SK-N-SH (cell line): ENCODE measurements around the gene CHRND. TPM values are rescaled to one million over a fixed set of nuclear protein-coding genes. Genes with fewer than 3 reads are reported as not detected.
A peak's percentile ranks its signal among the peaks of the same experiment; 100 is the strongest.

ENCODE experiments used
- CTCF ChIA-PET: fragments of 300-600, 350-600 bp; formaldehyde crosslinking; extraction: SDS; loops from one replicate; lab custom pipeline; 2021; lab: Yijun Ruan, JAX
- POLR2A ChIA-PET: fragments of 350-600 bp; sonication (Branson Sonifier 250); formaldehyde crosslinking; extraction: SDS; loops from one replicate; lab custom pipeline; 2020; ENCODE audit warnings: antibody characterized with exemption, inconsistent platforms; lab: Yijun Ruan, JAX
- DNase-seq: peaks from one replicate; pipeline ENCODE4 v3.0.0; 2012
- H2AFZ ChIP-seq: fragments of 200-600 bp; sonication (generic); 2 replicates; pipeline ENCODE4 v1.8.1; 2016; ENCODE audit warnings: antibody characterized with exemption, mild to moderate bottlenecking, low read depth
- H3F3A ChIP-seq: fragments of 200-600 bp; sonication (generic); replicated peaks from 2 replicates; pipeline ENCODE3; 2016; ENCODE audit warnings: antibody characterized with exemption, mild to moderate bottlenecking; ENCODE audit not compliant: insufficient read depth
- H3K27ac ChIP-seq, 2 experiments: fragments of 200-500 bp in 1 of 2; fragments of 200-600 bp in 1 of 2; sonication (Bioruptor generic) in 1 of 2; sonication (generic), shearing (Covaris generic) in 1 of 2; 2 replicates each; pipeline versions ENCODE4 v1.5.1 to v1.6.1; 2014 to 2016; ENCODE audit warnings: low read depth in 2 of 2, inconsistent platforms in 1 of 2, low read length in 1 of 2, mild to moderate bottlenecking in 1 of 2, mixed read lengths in 1 of 2
- H3K27me3 ChIP-seq: fragments of 200-600 bp; sonication (generic), shearing (Covaris generic); 2 replicates; pipeline ENCODE4 v1.6.1; 2016; ENCODE audit warnings: mixed run types; ENCODE audit not compliant: insufficient read depth
- H3K36me3 ChIP-seq, 2 experiments: fragments of 200-500 bp in 1 of 2; fragments of 200-600 bp in 1 of 2; sonication (Bioruptor generic) in 1 of 2; sonication (generic) in 1 of 2; replicated peaks in 1 of 2; 2 replicates each; pipeline versions ENCODE3 to v1.5.1; 2014 to 2016; ENCODE audit warnings: low read length in 1 of 2, mild to moderate bottlenecking in 1 of 2; ENCODE audit not compliant: insufficient read depth in 2 of 2, control insufficient read depth in 1 of 2
- H3K4me1 ChIP-seq, 2 experiments: fragments of 200-500 bp in 1 of 2; fragments of 200-600 bp in 1 of 2; sonication (Bioruptor generic) in 1 of 2; sonication (generic), shearing (Covaris generic) in 1 of 2; 2 replicates each; pipeline versions ENCODE4 v1.5.1 to v1.6.1; 2014 to 2016; ENCODE audit warnings: low read depth in 1 of 2, low read length in 1 of 2, mixed run types in 1 of 2; ENCODE audit not compliant: insufficient read depth in 2 of 2, control insufficient read depth in 1 of 2
- H3K4me2 ChIP-seq: fragments of 200-600 bp; sonication (generic), shearing (Covaris generic); 2 replicates; pipeline ENCODE4 v1.6.1; 2017; ENCODE audit warnings: mixed run types
- H3K4me3 ChIP-seq, 2 experiments: fragments of 200-500 bp in 1 of 2; fragments of 200-600 bp in 1 of 2; sonication (Bioruptor generic) in 1 of 2; sonication (generic), shearing (Covaris generic) in 1 of 2; 2 replicates each; pipeline versions ENCODE4 v1.5.1 to v1.8.1; 2014 to 2016; ENCODE audit warnings: low read depth in 2 of 2, inconsistent platforms in 1 of 2, low read length in 1 of 2, mild to moderate bottlenecking in 1 of 2, mixed read lengths in 1 of 2, moderate library complexity in 1 of 2
- H3K79me2 ChIP-seq: fragments of 200-600 bp; sonication (generic); 2 replicates; pipeline ENCODE4 v1.8.1; 2017; ENCODE audit warnings: mild to moderate bottlenecking; ENCODE audit not compliant: insufficient read depth
- H3K9ac ChIP-seq: fragments of 200-600 bp; sonication (generic); 2 replicates; pipeline ENCODE4 v1.6.1; 2017; ENCODE audit warnings: mixed run types
- H3K9me2 ChIP-seq: fragments of 200-600 bp; sonication (generic); 2 replicates; pipeline ENCODE4 v1.6.1; 2017; ENCODE audit warnings: mixed run types
- H3K9me3 ChIP-seq: fragments of 200-600 bp; sonication (generic); 2 replicates; pipeline ENCODE4 v1.6.1; 2017; ENCODE audit warnings: mixed run types, mild to moderate bottlenecking, moderate library complexity
- H4K20me1 ChIP-seq: fragments of 200-600 bp; sonication (generic); 2 replicates; pipeline ENCODE4 v1.6.1; 2017; ENCODE audit warnings: mild to moderate bottlenecking, mixed run types; ENCODE audit not compliant: insufficient read depth
- ELF1 ChIP-seq: IDR thresholded peaks from 2 replicates; pipeline ENCODE4 v1.4.0; 2012
- GATA2 ChIP-seq: sonication (generic); formaldehyde crosslinking; IDR thresholded peaks from 2 replicates; pipeline ENCODE4 v1.5.0; 2020; ENCODE audit warnings: mild to moderate bottlenecking, missing genetic modification reagents
- NFIC ChIP-seq: IDR thresholded peaks from 2 replicates; pipeline ENCODE4 v1.4.0; 2012; ENCODE audit warnings: borderline replicate concordance
- POLR2AphosphoS5 ChIP-seq: IDR thresholded peaks from 2 replicates; pipeline ENCODE4 v1.6.1; 2012; ENCODE audit warnings: low read depth, low read length
- SIN3A ChIP-seq: IDR thresholded peaks from 2 replicates; pipeline ENCODE4 v1.6.1; 2012; ENCODE audit warnings: low read depth, mild to moderate bottlenecking, low read length, moderate library complexity, borderline replicate concordance
- TAF1 ChIP-seq: IDR thresholded peaks from 2 replicates; pipeline ENCODE4 v1.6.1; 2012; ENCODE audit warnings: low read depth, mild to moderate bottlenecking, low read length, moderate library complexity, borderline replicate concordance
- YY1 ChIP-seq: IDR thresholded peaks from 2 replicates; pipeline ENCODE4 v1.4.0; 2012; ENCODE audit warnings: low read depth, mild to moderate bottlenecking
- WGBS: methylation state at CpG from one replicate; pipeline ENCODE4 v1.1.6; 2017; ENCODE audit warnings: low lambda C conversion rate; 5-methylcytosine and 5-hydroxymethylcytosine counted together
- polyA plus RNA-seq, 3 experiments: library from polyadenylated mRNA; depleted of rRNA; stranded (reverse); fragments of >200 nt; gene quantifications; 2 replicates each; pipeline ENCODE4 v1.2.3, GENCODE V29; 2012
- TF ChIP-seq, protein P1 (sequence below): IDR thresholded peaks from 2 replicates; pipeline ENCODE4; 2012
- TF ChIP-seq, protein P2 (sequence below): fragments of 200-600 bp; sonication (generic); IDR thresholded peaks from 2 replicates; pipeline ENCODE4 v1.6.1; 2017; ENCODE audit warnings: antibody characterized with exemption, mild to moderate bottlenecking, moderate library complexity
- TF ChIP-seq, protein P3 (sequence below): IDR thresholded peaks from 2 replicates; pipeline ENCODE4 v1.4.0; 2012; ENCODE audit warnings: low read depth, borderline replicate concordance

CHRND gene
- polyA plus RNA-seq, 1 of the 3 experiments (the other 2 are of a cell fraction): 0.12 TPM

GRCh38 chr2:232537079-232537478 is 11.1 kb downstream of the CHRND start:
- Histone ChIP-seq H3K9me2 (no peaks in the 10 kb centered on the region), H3F3A (no peaks in the 10 kb centered on the region), H3K27me3 (no peaks in the 10 kb centered on the region), H3K4me3 (no peak overlapping the region), H3K9ac (no peak overlapping the region), H4K20me1 (no peaks in the 10 kb centered on the region), H3K36me3 (no peaks in the 10 kb centered on the region)
- 95% methylated on average over 3 of the region's 5 CpGs for WGBS
- POLR2A ChIA-PET: no interaction called here
- TF ChIP-seq, protein P1, sequence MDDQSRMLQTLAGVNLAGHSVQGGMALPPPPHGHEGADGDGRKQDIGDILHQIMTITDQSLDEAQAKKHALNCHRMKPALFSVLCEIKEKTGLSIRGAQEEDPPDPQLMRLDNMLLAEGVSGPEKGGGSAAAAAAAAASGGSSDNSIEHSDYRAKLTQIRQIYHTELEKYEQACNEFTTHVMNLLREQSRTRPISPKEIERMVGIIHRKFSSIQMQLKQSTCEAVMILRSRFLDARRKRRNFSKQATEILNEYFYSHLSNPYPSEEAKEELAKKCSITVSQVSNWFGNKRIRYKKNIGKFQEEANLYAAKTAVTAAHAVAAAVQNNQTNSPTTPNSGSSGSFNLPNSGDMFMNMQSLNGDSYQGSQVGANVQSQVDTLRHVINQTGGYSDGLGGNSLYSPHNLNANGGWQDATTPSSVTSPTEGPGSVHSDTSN: no peak
- TF ChIP-seq YY1 (no peak), NFIC (no peak)
- TF ChIP-seq, protein P2, sequence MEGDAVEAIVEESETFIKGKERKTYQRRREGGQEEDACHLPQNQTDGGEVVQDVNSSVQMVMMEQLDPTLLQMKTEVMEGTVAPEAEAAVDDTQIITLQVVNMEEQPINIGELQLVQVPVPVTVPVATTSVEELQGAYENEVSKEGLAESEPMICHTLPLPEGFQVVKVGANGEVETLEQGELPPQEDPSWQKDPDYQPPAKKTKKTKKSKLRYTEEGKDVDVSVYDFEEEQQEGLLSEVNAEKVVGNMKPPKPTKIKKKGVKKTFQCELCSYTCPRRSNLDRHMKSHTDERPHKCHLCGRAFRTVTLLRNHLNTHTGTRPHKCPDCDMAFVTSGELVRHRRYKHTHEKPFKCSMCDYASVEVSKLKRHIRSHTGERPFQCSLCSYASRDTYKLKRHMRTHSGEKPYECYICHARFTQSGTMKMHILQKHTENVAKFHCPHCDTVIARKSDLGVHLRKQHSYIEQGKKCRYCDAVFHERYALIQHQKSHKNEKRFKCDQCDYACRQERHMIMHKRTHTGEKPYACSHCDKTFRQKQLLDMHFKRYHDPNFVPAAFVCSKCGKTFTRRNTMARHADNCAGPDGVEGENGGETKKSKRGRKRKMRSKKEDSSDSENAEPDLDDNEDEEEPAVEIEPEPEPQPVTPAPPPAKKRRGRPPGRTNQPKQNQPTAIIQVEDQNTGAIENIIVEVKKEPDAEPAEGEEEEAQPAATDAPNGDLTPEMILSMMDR: peak; percentile 33; the same call in 1 of the 2 replicates
- TF ChIP-seq, all 33 proteins: peak for 1
- CTCF ChIA-PET: interaction anchor here (0.6 kb wide), 1 partner anchor 396 kb away, joined by 3 read pairs; no protein-coding TSS in a partner anchor
- DNase-seq: no peak
- Histone ChIP-seq H2AFZ (no peak overlapping the region), H3K27ac (no peak overlapping the region), H3K4me2 (no peak overlapping the region), H3K9me3 (no peaks in the 10 kb centered on the region), H3K79me2 (no peaks in the 10 kb centered on the region), H3K4me1 (peaks cover 0 to 5% of the 10 kb centered on the region in 2 experiments; a peak in 1 of 4 replicates)

GRCh38 chr2:232537499-232537898 is 11.5 kb downstream of the CHRND start:
- H3K4me2 ChIP-seq: no peak overlapping the region
- H3K36me3 ChIP-seq: no peaks in the 10 kb centered on the region
- ChIA-PET CTCF (interaction anchor here (1.9 kb wide), 1 partner anchor 15 kb away, joined by 6 read pairs; no protein-coding TSS in a partner anchor), POLR2A (no interaction called here)
- H3K4me1 ChIP-seq: peaks cover 0 to 3% of the 10 kb centered on the region in 2 experiments; a peak in 1 of 4 replicates
- H3K27ac ChIP-seq: no peak overlapping the region
- no peak overlapping the region for H2AFZ ChIP-seq
- H3K27me3 ChIP-seq: no peaks in the 10 kb centered on the region
- no peak overlapping the region for H3K9ac ChIP-seq
- no peaks in the 10 kb centered on the region for H4K20me1 ChIP-seq
- no peak overlapping the region for H3K4me3 ChIP-seq
- 79% methylated on average over 2 of the region's 4 CpGs for WGBS
- H3K9me2 ChIP-seq: no peaks in the 10 kb centered on the region
- no peaks in the 10 kb centered on the region for H3K9me3 ChIP-seq
- H3K79me2 ChIP-seq: no peaks in the 10 kb centered on the region
- no peak for DNase-seq
- no peak for TF ChIP-seq GATA2 (CRISPR knock-in tag)
- no peak for TF ChIP-seq ELF1
- TF ChIP-seq, protein P3, sequence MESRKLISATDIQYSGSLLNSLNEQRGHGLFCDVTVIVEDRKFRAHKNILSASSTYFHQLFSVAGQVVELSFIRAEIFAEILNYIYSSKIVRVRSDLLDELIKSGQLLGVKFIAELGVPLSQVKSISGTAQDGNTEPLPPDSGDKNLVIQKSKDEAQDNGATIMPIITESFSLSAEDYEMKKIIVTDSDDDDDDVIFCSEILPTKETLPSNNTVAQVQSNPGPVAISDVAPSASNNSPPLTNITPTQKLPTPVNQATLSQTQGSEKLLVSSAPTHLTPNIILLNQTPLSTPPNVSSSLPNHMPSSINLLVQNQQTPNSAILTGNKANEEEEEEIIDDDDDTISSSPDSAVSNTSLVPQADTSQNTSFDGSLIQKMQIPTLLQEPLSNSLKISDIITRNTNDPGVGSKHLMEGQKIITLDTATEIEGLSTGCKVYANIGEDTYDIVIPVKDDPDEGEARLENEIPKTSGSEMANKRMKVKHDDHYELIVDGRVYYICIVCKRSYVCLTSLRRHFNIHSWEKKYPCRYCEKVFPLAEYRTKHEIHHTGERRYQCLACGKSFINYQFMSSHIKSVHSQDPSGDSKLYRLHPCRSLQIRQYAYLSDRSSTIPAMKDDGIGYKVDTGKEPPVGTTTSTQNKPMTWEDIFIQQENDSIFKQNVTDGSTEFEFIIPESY: no peak
- TF ChIP-seq TAF1: no peak
- no peak for TF ChIP-seq SIN3A
- no peak for TF ChIP-seq YY1
- TF ChIP-seq POLR2AphosphoS5: no peak
- TF ChIP-seq, protein P2: no peak
- no peaks in the 10 kb centered on the region for H3F3A ChIP-seq
